ENCODE results near the gene SFMBT1.

- no peak for TF ChIP-seq POLR2A (IDR thresholded peaks at IDR 0.05; ENCODE audit: control extremely low read depth in 1 of 2, low read depth in 2 of 2, low read length in 2 of 2)
- no peak for TF ChIP-seq POLR2AphosphoS5 (IDR thresholded peaks at IDR 0.05; ENCODE audit: low read depth, low read length)
- no peak for TF ChIP-seq RXRA (IDR thresholded peaks at IDR 0.05; ENCODE audit: insufficient read depth, low read depth, low read length)
- no peak for TF ChIP-seq YY1 (IDR thresholded peaks at IDR 0.05; ENCODE audit: low read depth, low read length)
- no peak for TF ChIP-seq EGR1 (IDR thresholded peaks at IDR 0.05; ENCODE audit: borderline replicate concordance, low read depth, low read length)
- no peak for TF ChIP-seq ATF2 (IDR thresholded peaks at IDR 0.05; ENCODE audit: low read length)
- TF ChIP-seq RAD21 (IDR thresholded peaks at IDR 0.05 in 1 of 2, conservative IDR thresholded peaks at IDR 0.05 in 1 of 2; ENCODE audit: low read depth in 2 of 2, low read length in 2 of 2), result no peak
- TF ChIP-seq MAFK (IDR thresholded peaks at IDR 0.05; ENCODE audit: low read depth, low read length), result no peak
- TF ChIP-seq HDAC2 (IDR thresholded peaks at IDR 0.05; ENCODE audit: borderline replicate concordance in 1 of 2, low read depth in 2 of 2, low read length in 2 of 2), result no peak
- no peak for TF ChIP-seq EP300 (IDR thresholded peaks at IDR 0.05; ENCODE audit: borderline replicate concordance in 1 of 2, low read depth in 2 of 2, low read length in 2 of 2)
- TF ChIP-seq CTCF (IDR thresholded peaks at IDR 0.05; ENCODE audit: control extremely low read depth in 1 of 3, insufficient read depth in 1 of 3, low read depth in 1 of 3, low read length in 3 of 3), result no peak
- no peak for TF ChIP-seq EZH2 (IDR thresholded peaks at IDR 0.05; ENCODE audit: low read depth, low read length, severe bottlenecking)
- TF ChIP-seq TEAD4 (IDR thresholded peaks at IDR 0.05; ENCODE audit: low read depth, low read length), result no peak
Measured at GRCh38 chr3:53028641-53029040, 17.2 kb downstream of the SFMBT1 start.
